GM10266 (cell line): ENCODE results near the gene GCK.

Experiments
- DNase-seq: peaks from one replicate; pipeline ENCODE4 v3.0.0; 2012; ENCODE audit errors: extremely low spot score
- TF ChIP-seq, protein P1 (sequence below): IDR thresholded peaks from 2 replicates; pipeline ENCODE4 v1.5.1; 2012; ENCODE audit warnings: mild to moderate bottlenecking, low read depth; ENCODE audit not compliant: control insufficient read depth, insufficient read depth; ENCODE audit errors: missing control alignments

GCK gene

GRCh38 chr7:44152971-44153947 is 36.0 kb downstream of the GCK start:
- TF ChIP-seq, protein P1, sequence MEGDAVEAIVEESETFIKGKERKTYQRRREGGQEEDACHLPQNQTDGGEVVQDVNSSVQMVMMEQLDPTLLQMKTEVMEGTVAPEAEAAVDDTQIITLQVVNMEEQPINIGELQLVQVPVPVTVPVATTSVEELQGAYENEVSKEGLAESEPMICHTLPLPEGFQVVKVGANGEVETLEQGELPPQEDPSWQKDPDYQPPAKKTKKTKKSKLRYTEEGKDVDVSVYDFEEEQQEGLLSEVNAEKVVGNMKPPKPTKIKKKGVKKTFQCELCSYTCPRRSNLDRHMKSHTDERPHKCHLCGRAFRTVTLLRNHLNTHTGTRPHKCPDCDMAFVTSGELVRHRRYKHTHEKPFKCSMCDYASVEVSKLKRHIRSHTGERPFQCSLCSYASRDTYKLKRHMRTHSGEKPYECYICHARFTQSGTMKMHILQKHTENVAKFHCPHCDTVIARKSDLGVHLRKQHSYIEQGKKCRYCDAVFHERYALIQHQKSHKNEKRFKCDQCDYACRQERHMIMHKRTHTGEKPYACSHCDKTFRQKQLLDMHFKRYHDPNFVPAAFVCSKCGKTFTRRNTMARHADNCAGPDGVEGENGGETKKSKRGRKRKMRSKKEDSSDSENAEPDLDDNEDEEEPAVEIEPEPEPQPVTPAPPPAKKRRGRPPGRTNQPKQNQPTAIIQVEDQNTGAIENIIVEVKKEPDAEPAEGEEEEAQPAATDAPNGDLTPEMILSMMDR: no peak
- no peak for DNase-seq

DNA sequence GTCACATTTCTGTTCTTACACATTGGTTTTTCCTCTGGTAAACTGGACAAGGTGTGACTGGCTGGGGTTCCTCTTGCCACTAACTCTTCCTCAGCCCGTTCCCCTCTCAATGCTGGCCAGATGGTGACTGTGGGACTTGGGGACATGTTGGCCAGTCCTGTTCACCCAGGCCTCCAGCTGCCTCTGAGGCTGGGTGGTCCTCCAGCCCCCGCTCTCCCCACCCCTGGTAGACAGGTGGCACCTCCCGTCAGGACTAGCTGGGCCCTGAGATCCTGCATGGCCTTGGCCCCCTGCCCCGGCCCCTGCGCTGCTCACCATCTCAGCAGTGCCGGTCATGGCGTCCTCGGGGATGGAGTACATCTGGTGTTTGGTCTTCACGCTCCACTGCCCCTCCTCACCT is 37.3 kb downstream of the GCK start:
- TF ChIP-seq, protein P1: no peak
- no peak for DNase-seq

DNA sequence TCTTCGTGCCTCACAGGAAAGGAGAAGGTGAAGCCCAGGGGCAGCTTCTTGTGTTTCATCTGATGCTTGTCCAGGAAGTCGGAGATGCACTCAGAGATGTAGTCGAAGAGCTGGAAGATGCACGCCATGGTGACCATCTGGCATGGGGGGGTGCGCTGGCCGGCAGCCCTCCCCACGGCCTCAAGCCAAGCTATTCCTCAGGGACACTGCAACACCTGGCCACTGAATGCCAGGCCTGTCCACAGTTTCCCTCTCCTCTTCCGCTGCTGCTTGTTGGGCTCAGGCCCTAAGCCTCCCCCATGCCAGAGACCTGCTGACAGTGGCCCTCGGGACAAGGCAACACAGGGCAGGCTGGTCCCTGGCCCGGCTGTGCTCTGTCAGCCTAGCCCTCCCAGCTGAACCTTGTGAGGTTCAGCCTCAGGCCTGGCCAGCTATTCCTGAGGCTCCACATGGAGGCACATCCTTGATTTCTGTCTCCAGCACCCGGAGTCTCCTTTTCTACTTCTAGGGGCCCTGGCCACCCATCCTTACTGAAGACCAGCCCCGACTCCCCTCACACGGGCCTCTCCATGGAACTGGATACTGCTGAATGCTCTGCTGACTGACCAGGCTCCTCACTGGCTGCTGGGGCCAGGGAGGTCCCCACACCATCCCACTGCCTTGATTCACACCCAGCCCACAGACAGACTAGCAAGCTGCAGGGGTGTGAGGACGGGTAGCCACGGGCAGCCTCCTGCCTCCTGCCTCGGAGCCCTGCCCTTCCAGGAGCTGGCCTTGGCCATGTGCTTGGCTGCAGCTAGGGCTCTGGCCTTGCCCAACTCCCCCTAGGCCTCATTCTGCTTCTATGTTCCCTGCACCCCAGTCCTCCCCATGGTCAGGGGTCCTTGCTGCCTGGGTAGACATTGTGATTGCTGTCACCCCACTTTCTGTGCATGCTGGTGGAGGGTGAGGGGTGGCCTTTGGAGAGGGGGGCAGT is 38.0 kb downstream of the GCK start:
- TF ChIP-seq, protein P1: no peak
- no peak for DNase-seq

DNA sequence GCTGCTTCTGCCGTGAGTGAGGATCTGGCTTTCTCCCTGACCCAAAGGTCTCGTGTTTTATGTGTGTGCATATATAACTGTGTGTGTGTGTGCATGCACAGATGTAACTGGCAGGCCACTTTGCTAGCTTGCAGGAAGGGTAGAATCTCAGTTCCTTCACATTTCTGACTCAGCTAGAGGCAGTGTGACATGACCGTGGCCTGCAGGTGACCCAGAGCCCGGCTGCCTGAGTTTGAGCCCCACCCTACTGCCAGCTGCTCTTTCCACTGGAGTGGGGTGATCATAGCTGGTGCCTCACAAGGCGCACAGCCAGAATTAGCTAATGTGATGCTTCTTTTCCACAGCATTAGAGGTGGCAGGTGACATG is 38.8 kb downstream of the GCK start:
- TF ChIP-seq, protein P1: no peak
- no peak for DNase-seq

- no peak for DNase-seq
Observed at GRCh38 chr7:44149571-44150465, 39.4 kb downstream of the GCK start.

GRCh38 chr7:44148961-44149536 is 40.2 kb downstream of the GCK start:
- no peak for DNase-seq

More at GRCh38 chr7:44149571-44150465, 39.4 kb downstream of the GCK start:
- TF ChIP-seq, protein P1: no peak

More at GRCh38 chr7:44148961-44149536, 40.2 kb downstream of the GCK start:
- TF ChIP-seq, protein P1: no peak
